Measurements from ENCODE around the gene OR6B2.

OR6B2 gene

DNA sequence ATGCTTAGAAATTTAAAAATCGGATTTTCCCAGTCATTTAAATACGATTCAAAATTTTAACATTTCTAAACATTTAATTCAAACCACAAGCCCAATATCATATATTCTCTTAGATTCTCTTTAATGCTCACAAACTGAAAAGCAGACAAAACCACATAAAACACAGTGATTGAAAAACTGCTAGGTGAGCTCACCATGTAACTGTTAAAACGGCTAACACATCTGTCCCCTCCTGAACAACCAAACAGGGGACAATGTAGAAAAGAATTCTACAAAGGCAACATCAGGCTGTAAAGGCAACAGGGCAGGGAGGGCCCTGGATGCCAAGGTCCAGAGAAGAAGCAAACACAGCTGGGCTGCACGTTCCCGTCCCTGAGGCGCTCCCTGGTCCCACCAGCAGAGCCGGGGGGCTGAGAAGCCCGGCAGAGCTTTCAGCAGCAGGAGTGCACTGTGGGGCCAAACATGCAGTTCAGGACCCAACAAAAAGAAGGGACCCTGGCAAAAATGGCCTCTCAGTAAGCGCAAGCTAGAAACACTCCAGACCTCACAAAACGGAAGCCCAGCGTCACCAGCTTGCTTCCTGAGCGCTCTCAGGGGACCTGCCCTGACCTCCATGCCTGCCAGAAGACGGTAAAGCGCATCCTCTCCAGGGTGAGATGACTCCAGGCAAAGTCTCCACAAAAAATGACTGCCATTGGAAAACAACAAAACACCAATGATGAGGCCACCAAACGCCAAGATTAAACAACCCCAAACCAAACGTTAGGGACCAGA is 45.6 kb downstream of the OR6B2 start:
- no peak for DNase-seq (ENCODE audit: low read depth)
- TF ChIP-seq, protein P1, sequence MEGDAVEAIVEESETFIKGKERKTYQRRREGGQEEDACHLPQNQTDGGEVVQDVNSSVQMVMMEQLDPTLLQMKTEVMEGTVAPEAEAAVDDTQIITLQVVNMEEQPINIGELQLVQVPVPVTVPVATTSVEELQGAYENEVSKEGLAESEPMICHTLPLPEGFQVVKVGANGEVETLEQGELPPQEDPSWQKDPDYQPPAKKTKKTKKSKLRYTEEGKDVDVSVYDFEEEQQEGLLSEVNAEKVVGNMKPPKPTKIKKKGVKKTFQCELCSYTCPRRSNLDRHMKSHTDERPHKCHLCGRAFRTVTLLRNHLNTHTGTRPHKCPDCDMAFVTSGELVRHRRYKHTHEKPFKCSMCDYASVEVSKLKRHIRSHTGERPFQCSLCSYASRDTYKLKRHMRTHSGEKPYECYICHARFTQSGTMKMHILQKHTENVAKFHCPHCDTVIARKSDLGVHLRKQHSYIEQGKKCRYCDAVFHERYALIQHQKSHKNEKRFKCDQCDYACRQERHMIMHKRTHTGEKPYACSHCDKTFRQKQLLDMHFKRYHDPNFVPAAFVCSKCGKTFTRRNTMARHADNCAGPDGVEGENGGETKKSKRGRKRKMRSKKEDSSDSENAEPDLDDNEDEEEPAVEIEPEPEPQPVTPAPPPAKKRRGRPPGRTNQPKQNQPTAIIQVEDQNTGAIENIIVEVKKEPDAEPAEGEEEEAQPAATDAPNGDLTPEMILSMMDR (IDR thresholded peaks at IDR 0.05; ENCODE audit: low read length, missing control alignments) = no peak
- no peak overlapping the region for H3K4me3 ChIP-seq (replicated peaks; ENCODE audit: low read depth, low read length)

DNA sequence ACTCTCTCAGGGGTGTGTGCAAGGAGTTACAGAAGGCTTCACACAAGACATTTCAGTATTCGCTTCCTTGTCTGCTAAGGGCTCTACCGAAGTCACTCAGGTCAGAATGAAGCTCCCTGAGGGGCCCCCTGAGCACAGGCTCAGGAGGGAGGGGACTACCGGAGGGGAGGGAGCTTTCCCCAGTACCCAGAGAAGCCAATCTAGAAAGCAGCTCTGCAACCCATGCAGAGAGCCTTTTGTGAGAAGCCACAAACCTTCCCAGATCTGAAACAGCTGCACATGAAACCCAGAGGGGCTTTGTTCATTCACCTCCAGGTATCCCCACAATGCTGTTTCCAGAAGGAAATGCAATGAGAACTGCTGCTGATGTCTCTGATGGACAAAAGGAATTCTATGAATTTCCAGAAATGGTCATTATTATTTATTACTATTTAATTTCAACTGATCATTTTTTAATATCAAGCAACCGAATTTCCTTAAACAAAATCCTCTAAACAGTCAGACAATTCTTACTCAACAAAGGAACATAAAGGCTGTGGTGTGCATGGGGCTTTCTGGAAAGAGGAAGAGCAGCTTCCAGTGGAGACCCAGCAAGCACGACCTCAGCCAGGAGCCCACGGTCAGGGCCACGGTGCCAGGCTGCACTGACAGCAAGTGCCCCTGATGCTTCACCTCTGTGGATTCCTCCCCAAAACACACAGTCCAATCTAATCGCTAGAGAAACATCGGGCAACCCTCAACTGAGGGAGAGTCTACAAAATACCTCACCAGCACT is 47.0 kb downstream of the OR6B2 start:
- no peak for DNase-seq (ENCODE audit: low read depth)

More for the DNA sequence above, 47.0 kb downstream of the OR6B2 start:
- TF ChIP-seq, protein P1 (IDR thresholded peaks at IDR 0.05; ENCODE audit: low read length, missing control alignments) = no peak
- H3K4me3 ChIP-seq (replicated peaks; ENCODE audit: low read depth, low read length) = no peak overlapping the region
